ENCODE measurements around the gene ABCD1.
A peak's percentile ranks its signal among the peaks of the same experiment; 100 is the strongest.

The ABCD1 gene

DNA sequence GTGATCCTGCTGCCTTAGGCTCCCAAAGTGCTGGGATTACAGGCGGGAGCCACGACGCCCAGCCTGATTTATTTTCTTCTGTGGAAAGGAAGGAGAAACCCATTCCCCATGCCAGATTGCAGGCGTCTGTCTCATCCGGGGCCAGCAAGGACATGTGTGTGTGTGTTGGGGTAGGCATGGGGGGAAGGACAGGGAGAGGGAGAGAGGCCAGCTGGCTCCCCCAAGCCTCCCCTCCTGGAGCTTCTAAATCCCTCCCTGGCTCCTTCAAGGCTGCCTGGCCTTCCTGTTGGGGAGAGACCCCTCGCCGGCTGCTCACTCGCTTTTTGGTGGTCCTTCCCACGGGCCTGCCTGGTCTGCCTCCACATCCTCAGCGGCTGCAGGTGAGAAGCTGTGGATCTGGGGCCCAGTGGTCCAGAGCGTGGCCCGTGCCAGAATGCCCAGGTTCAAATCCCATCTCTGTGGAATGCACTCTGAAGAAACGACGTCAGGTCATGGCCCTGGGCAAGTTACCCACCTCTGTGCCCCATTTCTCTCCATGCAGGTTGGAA, 38.0 kb downstream of the ABCD1 start:
- no peak for DNase-seq (ENCODE audit: low read depth in 3 of 3)

DNA sequence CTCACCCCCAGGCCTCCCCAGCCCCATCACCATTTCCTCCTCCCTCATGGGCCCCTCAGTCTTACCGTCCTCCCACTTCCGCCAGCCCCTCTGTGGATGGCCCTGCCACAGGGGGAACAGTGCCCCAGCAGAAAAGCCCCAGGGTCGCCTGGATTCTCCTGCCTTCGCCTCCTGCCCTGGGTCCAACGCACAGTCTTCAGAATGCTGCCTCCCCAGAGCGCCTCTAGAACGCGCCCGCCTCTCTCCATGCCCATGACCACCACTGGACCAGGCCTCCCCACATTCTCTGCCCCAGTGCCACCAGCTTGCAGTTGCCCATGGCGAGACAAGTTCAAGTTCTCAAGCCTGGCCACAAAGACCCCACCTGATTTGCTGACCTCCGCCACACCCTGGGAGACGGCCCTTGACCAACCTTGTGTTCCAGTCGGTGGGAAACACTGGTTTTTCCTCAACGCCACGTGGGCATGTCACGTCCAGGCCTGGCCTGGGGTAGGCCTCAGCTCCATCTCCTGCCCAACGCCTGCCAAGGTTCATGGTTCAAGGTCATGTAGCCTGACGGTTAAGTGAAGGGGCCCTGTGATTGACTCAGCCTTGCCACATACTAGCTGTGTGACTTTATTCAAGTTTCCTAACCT, 38.8 kb downstream of the ABCD1 start:
- DNase-seq (ENCODE audit: low read depth in 3 of 3) = no peak

DNA sequence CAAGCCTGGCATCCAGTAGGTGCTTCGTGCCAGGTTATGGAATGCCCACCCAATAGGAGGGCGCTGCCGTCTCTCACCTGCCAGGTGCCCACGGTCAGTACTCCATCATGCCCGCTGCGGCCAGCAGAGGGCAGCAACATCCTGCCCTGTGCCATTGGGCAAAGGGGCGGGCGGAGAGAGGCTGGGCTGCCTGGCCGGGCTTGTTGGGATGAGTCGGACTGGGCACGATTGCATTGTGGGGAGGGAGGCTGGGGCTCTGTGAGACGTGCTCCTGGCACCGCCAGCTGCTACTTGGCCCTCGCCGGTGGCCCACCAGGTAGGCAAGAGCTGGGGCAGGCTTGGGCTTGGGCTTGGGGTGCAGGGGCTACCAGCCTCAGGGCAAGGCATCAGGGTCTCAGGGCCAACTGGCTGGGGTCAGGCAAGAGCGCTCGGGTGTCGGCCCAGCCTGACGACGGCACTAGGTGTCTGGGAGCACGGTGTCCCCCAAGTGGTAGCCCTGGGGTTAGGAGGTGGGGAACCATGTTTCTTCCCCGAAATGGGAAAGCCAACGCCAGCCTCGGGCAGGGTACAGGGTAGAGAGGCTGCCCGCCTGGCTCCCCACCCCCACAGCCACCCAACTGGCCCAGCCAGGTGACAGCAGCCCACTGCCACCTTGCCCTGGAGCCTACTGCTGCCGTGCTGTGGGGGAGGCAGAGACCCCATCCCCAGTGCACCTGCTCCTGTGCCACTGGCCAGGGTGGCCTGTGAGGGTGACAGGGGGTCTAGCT, 39.5 kb downstream of the ABCD1 start, which contains the start of gene PLXNB3:
Gene PLXNB3 (plus strand): TSS at position 261 of the 767 bp plus-strand sequence. CDS start 1,287 bp downstream, outside the sequence.
- peak; percentile 53 to 79 (median 55) for DNase-seq (ENCODE audit: low read depth in 3 of 3)

DNA sequence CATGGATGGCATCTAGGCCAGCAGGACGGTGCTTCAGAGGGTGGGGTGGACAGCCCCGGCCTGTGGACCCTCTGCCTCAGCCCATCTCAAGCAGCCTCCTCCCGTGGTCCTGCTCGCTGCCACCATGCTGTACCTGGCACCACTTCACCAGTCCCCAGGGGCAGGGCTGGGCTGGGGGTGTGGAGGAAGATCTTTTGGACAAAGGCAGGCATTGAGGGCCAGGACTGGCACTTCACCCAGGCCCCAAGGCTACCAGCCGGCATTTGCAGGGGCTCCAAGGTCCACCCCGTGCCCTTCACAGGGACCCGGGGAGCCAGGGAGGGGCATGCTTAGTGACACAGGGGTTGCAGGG, 40.1 kb downstream of the ABCD1 start:
- no peak for DNase-seq (ENCODE audit: low read depth in 3 of 3)

- no peak for DNase-seq (ENCODE audit: low read depth in 3 of 3)
These were observed 40.8 kb downstream of the ABCD1 start for GRCh38 chrX:153765138-153766079.

DNA sequence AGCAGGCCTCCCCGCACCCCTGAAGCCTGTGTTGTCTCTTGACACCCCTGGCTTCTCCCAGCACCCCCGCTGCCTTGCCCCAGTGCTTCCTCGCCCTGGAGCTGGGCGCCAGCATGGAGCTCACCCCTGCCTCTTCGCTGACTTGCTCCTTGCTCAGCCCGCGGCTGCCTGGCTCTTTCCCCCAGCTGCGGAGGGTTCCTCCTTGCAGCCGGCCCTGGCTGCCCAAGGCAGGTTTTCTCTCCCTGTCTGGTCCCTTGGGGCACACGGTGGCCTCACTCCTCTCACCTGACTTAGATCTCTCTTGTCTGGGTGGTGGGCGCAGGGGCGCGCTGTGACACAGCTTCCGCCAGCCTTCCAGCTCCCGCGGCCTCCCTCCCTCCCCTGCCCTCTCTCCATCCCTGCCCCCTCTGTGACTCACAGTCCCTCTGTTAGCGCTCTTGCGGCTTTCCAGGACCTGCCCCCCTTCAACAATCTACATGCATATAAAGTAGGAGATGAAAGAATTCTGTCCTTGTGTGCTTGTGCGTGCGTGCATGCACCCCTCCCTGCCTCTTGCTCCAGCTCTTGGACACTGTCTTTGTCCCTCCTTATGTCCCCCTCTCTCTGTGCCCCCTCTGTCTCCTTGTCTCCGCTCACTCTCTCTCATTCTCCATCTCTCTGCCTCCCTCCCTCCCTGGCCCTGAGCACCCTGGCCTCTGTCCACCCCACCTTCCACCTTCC, 41.6 kb downstream of the ABCD1 start:
- DNase-seq (ENCODE audit: low read depth in 3 of 3) = no peak

GRCh38 chrX:153766871-153767673, 42.4 kb downstream of the ABCD1 start:
- DNase-seq (ENCODE audit: low read depth in 3 of 3) = no peak

GRCh38 chrX:153767674-153768055, 43.0 kb downstream of the ABCD1 start:
- no peak for DNase-seq (ENCODE audit: low read depth in 3 of 3)

DNA sequence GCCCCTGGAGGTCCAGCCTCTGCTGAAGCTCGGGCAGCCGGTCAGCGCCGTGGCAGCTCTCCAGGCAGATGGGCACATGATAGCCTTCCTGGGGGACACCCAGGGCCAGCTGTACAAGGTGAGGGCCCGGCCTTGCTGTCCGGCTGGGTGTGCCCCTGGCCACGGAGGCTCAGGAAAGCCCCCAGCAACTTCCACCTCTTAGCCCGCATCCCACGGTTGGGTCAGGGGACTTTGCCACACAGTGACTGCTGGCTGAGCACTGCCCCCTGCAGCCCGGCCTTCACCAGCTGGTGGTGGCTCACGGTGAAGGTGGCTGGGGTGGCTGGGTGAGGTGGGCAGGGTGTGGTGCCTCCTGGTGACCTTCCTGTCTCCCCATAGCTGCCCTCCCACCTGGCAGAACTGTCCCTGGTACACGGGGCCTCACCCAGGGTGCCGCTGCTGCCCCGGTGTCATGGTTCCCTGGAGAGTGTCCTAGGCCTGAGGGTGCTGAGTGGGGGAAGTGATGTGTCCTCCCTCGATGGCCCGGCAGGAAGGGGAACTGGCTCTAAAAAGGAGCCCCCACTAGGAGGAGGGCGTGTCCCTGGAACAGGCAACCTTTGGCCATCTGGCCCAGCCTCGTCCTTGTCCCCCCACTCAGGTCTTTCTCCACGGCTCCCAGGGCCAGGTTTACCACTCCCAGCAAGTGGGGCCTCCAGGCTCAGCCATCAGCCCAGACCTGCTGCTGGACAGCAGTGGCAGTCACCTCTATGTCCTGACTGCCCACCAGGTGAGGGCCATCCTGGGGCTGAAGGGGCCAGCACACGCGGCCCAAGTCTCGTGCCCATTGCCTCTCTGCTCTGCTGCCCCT, 43.9 kb downstream of the ABCD1 start:
- no peak for DNase-seq (ENCODE audit: low read depth in 3 of 3)

GRCh38 chrX:153769158-153769864, 44.7 kb downstream of the ABCD1 start:
- no peak for DNase-seq (ENCODE audit: low read depth in 3 of 3)

DNA sequence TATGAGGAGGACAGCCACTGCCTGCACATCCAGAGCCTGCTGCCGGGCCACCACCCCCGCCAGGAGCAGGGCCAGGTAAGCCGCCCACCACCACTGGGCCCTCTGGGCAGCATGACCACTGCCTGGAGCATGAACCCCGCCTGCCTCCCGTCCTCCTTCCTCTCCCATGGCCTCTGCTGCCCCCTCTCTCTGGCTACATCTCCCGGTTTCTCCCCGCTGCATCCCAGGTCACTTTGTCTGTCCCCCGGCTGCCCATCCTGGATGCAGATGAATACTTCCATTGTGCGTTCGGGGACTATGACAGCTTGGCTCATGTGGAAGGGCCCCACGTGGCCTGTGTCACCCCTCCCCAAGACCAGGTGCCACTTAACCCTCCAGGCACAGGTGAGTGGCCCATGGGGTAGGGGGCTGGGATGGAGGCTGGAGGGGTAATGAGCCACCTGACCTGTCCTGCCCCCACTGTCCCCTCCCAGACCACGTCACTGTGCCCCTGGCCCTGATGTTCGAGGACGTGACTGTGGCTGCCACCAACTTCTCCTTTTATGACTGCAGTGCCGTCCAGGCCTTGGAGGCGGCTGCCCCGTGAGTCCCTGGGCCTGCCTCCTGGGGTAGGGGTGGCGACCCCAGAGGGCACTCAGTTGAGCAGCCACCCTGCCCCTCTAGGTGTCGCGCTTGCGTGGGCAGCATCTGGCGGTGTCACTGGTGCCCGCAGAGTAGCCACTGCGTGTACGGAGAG, 45.4 kb downstream of the ABCD1 start:
- DNase-seq (ENCODE audit: low read depth in 3 of 3) = no peak

GRCh38 chrX:153770601-153771414, 46.2 kb downstream of the ABCD1 start:
- no peak for DNase-seq (ENCODE audit: low read depth in 3 of 3)

DNA sequence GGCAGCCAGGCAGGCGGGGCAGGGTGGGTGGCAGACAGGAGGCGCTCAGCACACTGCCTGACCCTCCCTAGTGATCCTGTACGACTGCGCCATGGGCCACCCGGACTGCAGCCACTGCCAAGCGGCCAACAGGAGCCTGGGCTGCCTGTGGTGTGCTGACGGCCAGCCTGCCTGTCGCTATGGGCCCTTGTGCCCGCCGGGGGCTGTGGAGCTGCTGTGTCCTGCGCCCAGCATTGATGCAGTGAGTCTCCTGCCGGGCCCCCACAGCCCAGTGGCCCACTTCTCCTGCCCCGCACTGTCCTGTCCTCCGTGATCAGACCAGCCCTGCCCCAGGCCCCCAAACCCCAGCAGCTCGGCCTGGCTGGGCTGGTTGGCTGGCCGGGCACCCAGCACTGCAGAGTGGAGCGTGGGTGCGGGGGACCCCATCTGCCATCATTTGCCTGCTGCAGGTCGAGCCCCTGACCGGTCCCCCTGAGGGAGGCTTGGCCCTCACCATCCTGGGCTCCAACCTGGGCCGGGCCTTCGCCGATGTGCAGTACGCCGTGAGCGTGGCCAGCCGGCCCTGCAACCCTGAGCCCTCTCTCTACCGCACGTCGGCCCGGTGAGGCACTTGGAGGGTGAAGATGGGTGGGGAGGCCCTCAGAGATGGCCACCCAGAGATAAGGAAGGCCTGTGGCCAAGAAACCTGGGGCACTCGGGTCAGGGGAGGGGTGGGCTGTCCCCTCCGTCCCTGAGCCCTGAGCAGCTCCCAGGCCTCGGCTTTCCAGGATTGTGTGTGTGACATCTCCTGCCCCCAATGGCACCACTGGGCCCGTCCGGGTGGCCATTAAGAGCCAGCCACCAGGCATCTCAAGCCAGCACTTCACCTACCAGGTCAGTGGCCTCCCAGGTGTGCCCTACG, 47.0 kb downstream of the ABCD1 start:
- no peak for DNase-seq (ENCODE audit: low read depth in 3 of 3)

DNA sequence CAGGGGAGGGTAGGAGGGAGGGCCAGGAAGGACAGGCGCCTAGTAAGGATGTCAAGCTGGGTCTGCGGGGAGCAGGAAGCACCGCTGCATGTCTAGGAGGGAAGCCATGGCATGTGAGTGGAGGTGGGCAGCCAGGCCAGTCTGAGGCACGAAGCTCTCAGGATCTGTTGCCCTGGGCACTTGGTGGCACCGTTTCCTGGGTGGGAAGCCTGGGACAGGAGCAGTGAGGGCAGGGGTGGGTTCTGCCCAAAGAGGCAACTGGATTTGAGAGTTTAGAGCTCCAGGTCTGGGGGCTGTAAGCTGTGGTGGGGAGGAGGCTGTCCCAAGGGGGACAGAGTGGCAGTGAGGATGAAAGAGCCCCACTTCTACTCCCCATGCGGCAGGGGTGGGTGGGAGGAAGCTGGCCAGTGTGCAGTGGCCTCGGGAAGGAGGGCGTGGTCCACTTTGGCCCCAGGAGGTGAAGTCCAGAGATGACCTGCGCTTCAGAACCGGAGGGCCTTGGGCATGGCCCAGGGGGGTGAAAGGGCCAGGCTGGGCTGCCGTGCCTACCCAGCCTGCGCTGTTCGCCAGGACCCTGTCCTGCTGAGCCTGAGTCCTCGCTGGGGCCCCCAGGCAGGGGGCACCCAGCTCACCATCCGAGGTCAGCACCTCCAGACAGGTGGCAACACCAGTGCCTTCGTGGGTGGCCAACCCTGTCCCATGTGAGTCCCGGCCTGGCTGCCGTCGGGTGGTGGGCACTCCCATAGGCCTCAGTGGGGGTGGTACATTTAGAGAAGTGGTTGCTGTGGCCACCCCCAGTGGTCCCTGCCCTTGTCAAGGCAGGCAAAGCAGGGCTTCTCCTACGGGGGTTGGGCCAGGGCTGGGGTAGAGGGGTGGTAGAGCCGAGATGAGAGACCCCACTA, 47.9 kb downstream of the ABCD1 start:
- DNase-seq (ENCODE audit: low read depth in 3 of 3) = no peak

DNA sequence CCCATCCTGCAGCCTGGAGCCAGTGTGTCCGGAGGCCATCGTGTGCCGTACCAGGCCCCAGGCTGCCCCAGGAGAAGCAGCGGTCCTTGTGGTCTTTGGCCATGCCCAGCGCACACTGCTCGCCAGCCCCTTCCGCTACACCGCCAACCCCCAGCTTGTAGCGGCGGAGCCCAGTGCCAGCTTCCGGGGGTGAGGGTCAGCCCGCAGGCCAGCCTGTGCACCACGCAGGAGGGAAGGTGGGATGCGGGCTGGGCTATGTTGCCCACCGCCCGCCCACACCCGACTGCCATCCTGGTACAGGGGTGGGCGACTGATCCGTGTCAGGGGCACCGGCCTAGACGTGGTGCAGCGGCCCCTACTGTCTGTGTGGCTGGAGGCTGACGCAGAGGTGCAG, 48.6 kb downstream of the ABCD1 start:
- no peak for DNase-seq (ENCODE audit: low read depth in 3 of 3)

Measured in stimulated activated CD4-positive, alpha-beta T cell treated with anti-CD3 and anti-CD28 coated beads, TNF-alpha, amount 100 ng/mL, for 48 hours (primary cell).